K562 (cell line): Measurements from ENCODE around the gene SLC5A10. TPM values are rescaled to one million over a fixed set of nuclear protein-coding genes. Genes with fewer than 3 reads are reported as not detected.

Experiments
- ATAC-seq: fragments of 200-7000 bp; cut with Tn5 transposase; 3 replicates; pipeline ENCODE4 v1.9.1; 2020; ENCODE audit warnings: moderate library complexity
- BruUV-seq: library from RNA; stranded (reverse); fragments of 400-500 nt; replicated peaks from 2 replicates; lab custom pipeline; 2021; lab: Mats Ljungman, UMichigan
- CTCF ChIA-PET: fragments of 300-600 bp; formaldehyde crosslinking; extraction: SDS; loops from one replicate; lab custom pipeline; 2021; ENCODE audit warnings: low intra/inter-chr PET ratio; lab: Yijun Ruan, JAX
- POLR2A ChIA-PET: fragments of 300-600, 350-650 bp; sonication (Branson Sonifier 250); formaldehyde crosslinking; extraction: SDS; loops from one replicate; lab custom pipeline; 2021; ENCODE audit warnings: antibody characterized with exemption, inconsistent platforms; lab: Yijun Ruan, JAX
- DNase-seq, 4 experiments: peaks; one replicate each; pipeline versions ENCODE4 v3.0.0 to v3.0.0-alpha.2; 2011 to 2018; ENCODE audit warnings: low spot score in 3 of 4, mixed read lengths in 3 of 4; ENCODE audit errors: extremely low read depth in 1 of 4
- FAIRE-seq: peaks from 2 replicates; lab custom pipeline; 2011; peaks lifted over from hg19 to GRCh38; lab: Jason Lieb, UNC
- H2AFZ ChIP-seq: 2 replicates; pipeline ENCODE4 v1.6.0; 2011; ENCODE audit warnings: low read depth, low read length, control low read depth, inconsistent platforms
- H3K27ac ChIP-seq: fragments of 200-600 bp; 3 replicates; pipeline ENCODE4 v1.8.0; 2011; ENCODE audit warnings: low read depth, mild to moderate bottlenecking, control low read depth, inconsistent platforms, low read length, moderate library complexity, mixed read lengths; ENCODE audit errors: extremely low read depth
- H3K27me3 ChIP-seq, 2 experiments: fragments of 300-600 bp in 1 of 2; 2 replicates in 1 of 2; 3 replicates in 1 of 2; pipeline versions ENCODE4 v1.6.0 to v1.8.0; 2011; ENCODE audit warnings: inconsistent platforms in 2 of 2, low read length in 2 of 2, mild to moderate bottlenecking in 1 of 2, mixed read lengths in 1 of 2, moderate library complexity in 1 of 2; ENCODE audit not compliant: control insufficient read depth in 2 of 2, insufficient read depth in 2 of 2
- H3K36me3 ChIP-seq: fragments of 300-600 bp; 3 replicates; pipeline ENCODE4 v1.8.0; 2011; ENCODE audit warnings: mild to moderate bottlenecking, low read length, inconsistent platforms; ENCODE audit not compliant: control insufficient read depth, insufficient read depth
- H3K4me1 ChIP-seq, 2 experiments: fragments of 200-600 bp in 1 of 2; replicated peaks in 1 of 2; 2 replicates in 1 of 2; 3 replicates in 1 of 2; pipeline versions ENCODE4 v1.5.1 to v1.8.0; 2011; ENCODE audit warnings: inconsistent platforms in 2 of 2, low read length in 2 of 2, mild to moderate bottlenecking in 1 of 2, mixed read lengths in 1 of 2, moderate library complexity in 1 of 2; ENCODE audit not compliant: control insufficient read depth in 2 of 2, insufficient read depth in 2 of 2
- H3K4me2 ChIP-seq: 2 replicates; pipeline ENCODE4 v1.6.1; 2011; ENCODE audit warnings: low read length, control low read depth, inconsistent platforms, mixed read lengths; ENCODE audit not compliant: insufficient read depth
- H3K4me3 ChIP-seq: fragments of 200-600 bp; sonication (generic), shearing (Covaris generic); 2 replicates; pipeline ENCODE4 v1.5.1; 2016; ENCODE audit warnings: control low read depth, inconsistent platforms
- H3K79me2 ChIP-seq: fragments of 200-600 bp; 3 replicates; pipeline ENCODE4 v1.8.0; 2011; ENCODE audit warnings: low read length, inconsistent platforms; ENCODE audit not compliant: control insufficient read depth, insufficient read depth
- H3K9ac ChIP-seq, 2 experiments: 2 replicates each; pipeline versions ENCODE4 v1.6.0 to v1.6.1; 2011; ENCODE audit warnings: low read depth in 2 of 2, low read length in 2 of 2, control low read depth in 1 of 2, inconsistent platforms in 1 of 2, mild to moderate bottlenecking in 1 of 2, mixed read lengths in 1 of 2; ENCODE audit not compliant: insufficient read depth in 1 of 2
- H3K9me1 ChIP-seq: one replicate; pipeline ENCODE4 v1.6.0; 2011; ENCODE audit warnings: inconsistent platforms, mild to moderate bottlenecking, low read length, moderate library complexity; ENCODE audit not compliant: control insufficient read depth, insufficient read depth
- H3K9me3 ChIP-seq: replicated peaks from 2 replicates; pipeline ENCODE4 v1.5.1; 2011; ENCODE audit warnings: low read depth, low read length, inconsistent platforms; ENCODE audit not compliant: control insufficient read depth, insufficient read depth
- H4K20me1 ChIP-seq: replicated peaks from 2 replicates; pipeline ENCODE4 v1.6.1; 2011; ENCODE audit warnings: low read length, inconsistent platforms, mixed read lengths; ENCODE audit not compliant: control insufficient read depth, insufficient read depth
- BHLHE40 ChIP-seq: IDR thresholded peaks from 2 replicates; pipeline ENCODE4 v1.6.1; 2011; ENCODE audit warnings: low read length, improper control_type of control experiment
- C11orf30 ChIP-seq: fragments of 450-650 bp; IDR thresholded peaks from 2 replicates; pipeline ENCODE4 v1.6.1; 2016; ENCODE audit warnings: low read depth, mild to moderate bottlenecking
- CLOCK ChIP-seq: fragments of 250-450 bp; sonication (Bioruptor Pico); IDR thresholded peaks from 2 replicates; pipeline ENCODE4 v1.4.0; 2020; ENCODE audit warnings: mild to moderate bottlenecking, moderate library complexity, borderline replicate concordance
- CREB3L1 ChIP-seq: fragments of 450-650 bp; IDR thresholded peaks from 2 replicates; pipeline ENCODE4 v1.6.1; 2014; ENCODE audit warnings: low read depth, mild to moderate bottlenecking, moderate library complexity, borderline replicate concordance
- GATAD2A ChIP-seq: fragments of 450-650 bp; IDR thresholded peaks from 2 replicates; pipeline ENCODE4 v1.6.1; 2017
- TGIF2 ChIP-seq: sonication (generic); formaldehyde crosslinking; IDR thresholded peaks from 2 replicates; pipeline ENCODE4 v1.8.1; 2022; ENCODE audit warnings: mild to moderate bottlenecking, missing genetic modification reagents, moderate library complexity
- ZNF133 ChIP-seq: fragments of 250-450 bp; sonication (Bioruptor Pico); IDR thresholded peaks from 2 replicates; pipeline ENCODE4 v1.4.0; 2020; ENCODE audit warnings: mild to moderate bottlenecking
- ZNF318 ChIP-seq, 2 experiments: fragments of 450-650 bp; IDR thresholded peaks; 2 replicates each; pipeline ENCODE4 v1.6.1; 2016; ENCODE audit warnings: mild to moderate bottlenecking in 2 of 2, borderline replicate concordance in 1 of 2, low read depth in 1 of 2, moderate library complexity in 1 of 2
- WGBS: fragments of 100-300 bp; shearing (Covaris generic); methylation state at CpG from one replicate; pipeline ENCODE4 v1.1.6; 2016; ENCODE audit warnings: low coverage, mixed read lengths; ENCODE audit not compliant: insufficient coverage; ENCODE audit errors: missing lambda C conversion rate; 5-methylcytosine and 5-hydroxymethylcytosine counted together
- in situ Hi-C: fragments of 300-500 bp; cut with MboI; formaldehyde crosslinking; loops from 4 replicates; pipeline ENCODE4 v1.15.0; 2018; ENCODE audit warnings: inconsistent platforms, mixed read lengths
- intact Hi-C: fragments of 100-400 bp; cut with micrococcal nuclease; formaldehyde crosslinking; loops from 2 replicates; pipeline ENCODE4 v1.14.2; 2022
- polyA plus RNA-seq, 8 experiments: library from polyadenylated mRNA; depleted of rRNA in 4 of 8; stranded (reverse) in 5 of 8; unstranded in 3 of 8; fragments of >200 nt; fragmentation: Nextera tagmentation in 2 of 8; fragmentation: Illumina TruSeq in 1 of 8; extraction: Ambion mirVana in 2 of 8; extraction: Trizol in 1 of 8; gene quantifications; 2 replicates each; pipeline versions ENCODE4 v1.2.1 to v1.2.3, GENCODE V29; 2011 to 2014; ENCODE audit warnings: inconsistent platforms in 1 of 8, missing spikeins in 1 of 8
- total RNA-seq, 7 experiments: library from RNA; depleted of rRNA in 6 of 7; stranded (reverse); fragments of >200 nt in 6 of 7; fragmentation: Illumina TruSeq in 2 of 7; extraction: Trizol in 2 of 7; gene quantifications; 2 replicates each; pipeline versions ENCODE4 v1.2.1 to v1.2.3, GENCODE V29; 2011 to 2021; ENCODE audit warnings: low replicate concordance in 1 of 7

The SLC5A10 gene
- total and polyA plus RNA-seq, 9 of the 15 experiments (the other 6 are each of a cell fraction or from before 2014, with no cell fraction given) = 0.03 to 0.09 (median 0.03) TPM; not detected in 5

GRCh38 chr17:19005789-19006430 lies 53.9 kb downstream of the SLC5A10 start:
- H3K79me2 ChIP-seq = peaks cover 13% of the 10 kb centered on the region; the same call in 2 of the 3 replicates
- TF ChIP-seq BHLHE40 = no peak
- TF ChIP-seq TGIF2 = no peak
- TF ChIP-seq C11orf30 = no peak
- no peak for TF ChIP-seq ZNF133 (CRISPR knock-in tag)
- no peak for TF ChIP-seq ZNF318 (IDR thresholded peaks at IDR 0.05; ENCODE audit: borderline replicate concordance in 1 of 2, low read depth in 1 of 2)
- TF ChIP-seq GATAD2A = no peak
- no peak for TF ChIP-seq CREB3L1
- no peak for TF ChIP-seq CLOCK (CRISPR knock-in tag)
- TF ChIP-seq, all 486 proteins: peak for 0
- Histone ChIP-seq H3K9me3 (no peaks in the 10 kb centered on the region), H3K27ac (no peak overlapping the region), H3K4me3 (no peak overlapping the region), H2AFZ (no peak overlapping the region), H3K9ac (no peak overlapping the region), H4K20me1 (peaks cover 14% of the 10 kb centered on the region; the same call in 1 of the 2 replicates), H3K36me3 (peaks cover 25% of the 10 kb centered on the region; the same call in 1 of the 3 replicates), H3K9me1 (no peaks in the 10 kb centered on the region), H3K4me1 (peaks cover 19 to 38% of the 10 kb centered on the region in 2 experiments), H3K4me2 (no peak overlapping the region), H3K27me3 (no peaks in the 10 kb centered on the region)
- ATAC-seq (no peak), DNase-seq (no peak), FAIRE-seq (no peak)
- WGBS = 63% methylated on average over 4 of the region's 4 CpGs
- ChIA-PET CTCF (no interaction called here), POLR2A (no interaction called here)
- in situ Hi-C loops (no loop called here), intact Hi-C loops (no loop called here)
- BruUV-seq = no TSS peak
